PC-9 (cell line): Measurements from ENCODE around the gene SNX5.

Source experiments
- CTCF ChIP-seq: fragments of 200-600 bp; sonication (generic); conservative IDR thresholded peaks from 2 replicates; pipeline ENCODE4 v1.6.1; 2017; ENCODE audit warnings: mixed run types, antibody characterized with exemption, mild to moderate bottlenecking, moderate library complexity
- EZH2 ChIP-seq: fragments of 200-600 bp; sonication (generic); IDR thresholded peaks from 2 replicates; pipeline ENCODE4 v1.8.0; 2017; ENCODE audit warnings: antibody characterized with exemption, low read depth

DNA sequence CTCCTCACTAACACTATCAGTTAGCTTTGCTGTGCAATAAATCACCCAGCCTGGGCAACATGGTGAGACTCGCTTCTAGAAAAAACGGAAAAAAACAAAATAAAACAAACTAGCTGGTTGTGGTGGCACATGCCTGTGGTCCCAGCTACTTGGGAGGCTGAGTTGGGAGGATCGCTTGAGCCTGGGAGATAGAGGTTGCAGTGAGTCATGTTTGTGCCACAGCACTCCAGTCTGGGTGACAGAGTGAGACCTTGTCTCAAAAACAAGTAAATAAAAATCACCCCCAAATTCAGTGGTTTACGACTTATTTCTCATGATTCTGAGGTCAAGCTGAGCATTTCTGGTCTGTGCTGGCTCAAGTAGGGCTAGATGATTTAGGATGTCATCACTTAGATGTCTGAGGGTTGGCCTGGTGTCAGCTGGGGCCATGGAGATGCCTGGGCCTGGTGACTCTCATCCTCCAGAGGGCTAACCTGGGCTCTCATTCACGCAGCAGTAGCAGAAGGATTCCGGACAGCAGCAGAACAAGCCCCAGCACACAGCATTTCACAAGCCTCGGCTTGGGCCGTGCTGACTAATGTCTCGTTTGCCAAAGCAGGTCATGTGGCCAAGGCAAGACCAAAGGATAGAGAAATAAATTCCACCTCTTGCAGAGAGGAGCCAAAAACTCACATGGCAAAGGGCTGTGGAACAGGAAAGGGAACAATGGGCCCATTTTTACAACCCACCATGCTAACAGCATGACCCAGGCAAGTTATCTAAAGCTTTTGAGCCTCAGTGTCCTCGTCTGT is 32.7 kb upstream of the SNX5 start:
- no peak for TF ChIP-seq CTCF
- no peak for TF ChIP-seq EZH2
